Measurements from ENCODE around the gene FAM171A1.
"Not testable (repeated sequence)": the region's sequence is repeated elsewhere in the genome, so short reads cannot be mapped to it uniquely, and the experiment has no call there.

Gene FAM171A1

DNA sequence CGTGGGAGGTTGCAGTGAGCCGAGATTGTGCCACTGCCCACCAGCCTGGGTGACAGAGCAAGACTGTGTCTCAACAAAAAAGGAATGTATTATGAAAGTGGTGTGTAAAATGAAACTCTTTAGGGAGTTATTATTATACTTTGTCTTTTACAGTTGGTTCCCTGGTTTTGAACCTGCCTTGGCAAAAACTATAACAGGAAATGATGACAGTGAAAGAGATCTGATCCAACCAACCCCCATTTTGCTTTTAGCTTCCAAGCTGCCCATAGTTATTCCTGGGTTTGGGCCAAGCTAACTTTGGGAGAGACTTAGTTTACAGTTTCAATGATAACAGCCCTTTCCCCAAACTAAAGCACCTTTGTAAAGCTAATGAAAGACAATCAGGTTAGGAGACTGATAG is 168.4 kb downstream of the FAM171A1 start:
- Histone ChIP-seq H2AFZ (ENCODE audit: low read depth) (no peak overlapping the region), H3K4me2 (no peak overlapping the region), H3K36me3 (ENCODE audit: insufficient read depth) (no peaks in the 10 kb centered on the region), H3K79me2 (ENCODE audit: insufficient read depth, low read depth) (no peaks in the 10 kb centered on the region), H3K27ac (no peak overlapping the region), H3K27me3 (ENCODE audit: insufficient read depth, low read depth) (no peaks in the 10 kb centered on the region), H4K20me1 (ENCODE audit: insufficient read depth) (no peaks in the 10 kb centered on the region), H3K9ac (no peak overlapping the region), H3K4me1 (ENCODE audit: low read depth, poor library complexity, severe bottlenecking) (peaks cover 12% of the 10 kb centered on the region), H3K4me3 (IDR thresholded peaks at IDR 0.05; ENCODE audit: insufficient read depth, low read depth, low read length) (no peak overlapping the region)
- no peak for TF ChIP-seq CTCF (conservative IDR thresholded peaks at IDR 0.05; ENCODE audit: low read depth, low read length)

DNA sequence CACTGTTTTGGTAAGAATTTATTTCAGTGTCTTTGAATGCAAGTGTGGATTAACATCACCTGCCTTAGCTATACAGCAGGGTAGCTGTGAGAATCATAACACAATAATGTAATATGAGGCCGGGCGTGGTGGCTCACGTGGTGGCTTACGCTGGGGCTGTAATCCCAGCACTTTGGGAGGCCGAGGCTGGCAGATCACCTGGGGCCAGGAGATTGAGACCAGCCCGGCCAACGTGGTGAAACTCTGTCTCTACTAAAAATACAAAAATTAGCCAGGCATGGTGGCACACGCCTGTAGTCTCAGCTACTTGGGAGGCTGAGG is 168.8 kb downstream of the FAM171A1 start:
- not testable (repeated sequence) for H3K79me2 ChIP-seq (ENCODE audit: insufficient read depth, low read depth); H3K4me1 ChIP-seq (ENCODE audit: low read depth, poor library complexity, severe bottlenecking); H3K9ac ChIP-seq; H3K27ac ChIP-seq; H3K36me3 ChIP-seq (ENCODE audit: insufficient read depth); H4K20me1 ChIP-seq (ENCODE audit: insufficient read depth); H2AFZ ChIP-seq (ENCODE audit: low read depth); H3K4me3 ChIP-seq (IDR thresholded peaks at IDR 0.05; ENCODE audit: insufficient read depth, low read depth, low read length); H3K4me2 ChIP-seq; H3K27me3 ChIP-seq (ENCODE audit: insufficient read depth, low read depth)

DNA sequence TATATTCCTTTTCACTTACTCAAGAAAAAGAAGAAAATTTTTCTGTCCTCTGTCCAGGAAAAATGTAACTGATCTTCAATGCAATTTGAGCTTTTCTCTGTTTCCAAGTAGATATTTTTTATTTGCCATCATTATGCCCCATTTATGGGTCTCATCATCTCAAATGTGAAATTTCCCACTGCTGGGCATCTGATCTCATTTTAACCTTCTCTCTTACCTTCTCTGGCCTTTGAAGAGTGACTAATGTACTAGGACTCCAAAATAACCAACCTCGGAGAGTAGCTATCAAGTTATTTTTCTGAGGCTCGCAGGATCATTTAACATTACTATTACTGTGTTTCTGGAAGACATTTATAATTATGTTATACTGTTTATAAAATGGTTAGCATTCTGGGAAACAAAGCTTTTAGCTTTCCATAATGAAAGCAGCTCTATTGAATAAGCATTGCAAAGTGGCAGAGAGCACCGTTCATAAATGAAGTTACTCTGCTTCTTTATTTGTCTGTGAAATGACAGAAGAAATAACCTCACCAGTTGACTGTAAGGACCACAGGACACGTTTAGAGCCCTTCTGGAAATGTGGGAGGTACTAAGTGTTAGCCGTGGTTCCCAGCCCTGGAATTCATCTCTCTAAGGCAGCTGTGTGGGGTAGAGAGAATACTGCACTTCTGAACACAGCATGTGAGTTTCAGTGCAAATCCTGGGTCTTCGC is 169.3 kb downstream of the FAM171A1 start:
- TF ChIP-seq CTCF (conservative IDR thresholded peaks at IDR 0.05; ENCODE audit: low read depth, low read length), result no peak
- Histone ChIP-seq H2AFZ (ENCODE audit: low read depth) (no peak overlapping the region), H3K36me3 (ENCODE audit: insufficient read depth) (no peaks in the 10 kb centered on the region), H3K27me3 (ENCODE audit: insufficient read depth, low read depth) (no peaks in the 10 kb centered on the region), H3K4me3 (IDR thresholded peaks at IDR 0.05; ENCODE audit: insufficient read depth, low read depth, low read length) (no peak overlapping the region), H4K20me1 (ENCODE audit: insufficient read depth) (no peaks in the 10 kb centered on the region), H3K79me2 (ENCODE audit: insufficient read depth, low read depth) (no peaks in the 10 kb centered on the region), H3K4me2 (no peak overlapping the region), H3K4me1 (ENCODE audit: low read depth, poor library complexity, severe bottlenecking) (peaks cover 7% of the 10 kb centered on the region), H3K27ac (no peak overlapping the region), H3K9ac (no peak overlapping the region)

DNA sequence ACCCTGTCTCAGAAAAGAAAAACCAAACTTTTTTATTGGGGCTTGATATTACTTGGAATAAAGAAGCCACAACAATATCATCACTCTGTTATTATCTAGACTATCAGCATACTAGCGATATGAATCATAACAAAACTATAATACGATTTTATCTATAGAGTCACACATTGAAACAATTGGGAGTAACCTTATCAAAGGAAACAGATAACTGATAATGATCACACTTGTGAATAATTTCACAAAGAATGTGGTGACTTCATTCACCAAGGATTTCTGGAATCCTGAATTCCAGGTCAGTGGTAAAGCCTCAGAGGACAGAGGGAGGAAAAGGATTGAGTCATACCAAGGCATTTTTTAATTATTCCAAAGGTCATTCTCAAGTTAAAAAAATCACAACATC is 170.5 kb downstream of the FAM171A1 start:
- Histone ChIP-seq H3K79me2 (ENCODE audit: insufficient read depth, low read depth) (no peaks in the 10 kb centered on the region), H3K9ac (no peak overlapping the region), H3K27ac (no peak overlapping the region), H3K4me1 (ENCODE audit: low read depth, poor library complexity, severe bottlenecking) (peaks cover 7% of the 10 kb centered on the region), H3K27me3 (ENCODE audit: insufficient read depth, low read depth) (no peaks in the 10 kb centered on the region), H3K36me3 (ENCODE audit: insufficient read depth) (no peaks in the 10 kb centered on the region), H3K4me2 (no peak overlapping the region), H2AFZ (ENCODE audit: low read depth) (no peak overlapping the region), H4K20me1 (ENCODE audit: insufficient read depth) (no peaks in the 10 kb centered on the region), H3K4me3 (IDR thresholded peaks at IDR 0.05; ENCODE audit: insufficient read depth, low read depth, low read length) (no peak overlapping the region)
- TF ChIP-seq CTCF (conservative IDR thresholded peaks at IDR 0.05; ENCODE audit: low read depth, low read length), result no peak

DNA sequence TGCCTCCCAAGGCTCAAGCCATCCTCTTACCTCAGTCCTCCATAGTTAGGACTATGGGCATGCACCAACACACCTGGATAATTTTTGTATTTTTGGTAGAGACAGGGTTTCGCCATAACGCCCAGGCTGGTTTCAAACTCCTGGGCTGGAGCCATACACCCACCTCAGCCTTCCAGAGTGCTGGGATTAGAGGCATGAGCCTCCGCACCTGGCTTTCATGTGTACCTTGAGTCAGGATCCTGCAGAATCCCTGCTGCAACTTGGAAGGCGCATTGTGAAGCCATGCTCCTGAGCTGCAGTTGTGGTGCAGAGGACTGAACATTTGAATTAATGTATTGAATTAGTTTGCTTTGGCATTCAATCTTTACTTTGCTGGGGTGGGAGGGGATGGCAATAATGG is 173.2 kb downstream of the FAM171A1 start:
- no peaks in the 10 kb centered on the region for H3K27me3 ChIP-seq (ENCODE audit: insufficient read depth, low read depth)
- no peak overlapping the region for H3K4me3 ChIP-seq (IDR thresholded peaks at IDR 0.05; ENCODE audit: insufficient read depth, low read depth, low read length)
- no peak for TF ChIP-seq CTCF (conservative IDR thresholded peaks at IDR 0.05; ENCODE audit: low read depth, low read length)
- no peaks in the 10 kb centered on the region for H4K20me1 ChIP-seq (ENCODE audit: insufficient read depth)
- peaks cover 3% of the 10 kb centered on the region for H3K4me1 ChIP-seq (ENCODE audit: low read depth, poor library complexity, severe bottlenecking)
- H3K36me3 ChIP-seq (ENCODE audit: insufficient read depth), result no peaks in the 10 kb centered on the region
- no peak overlapping the region for H3K27ac ChIP-seq
- no peak overlapping the region for H3K9ac ChIP-seq
- H2AFZ ChIP-seq (ENCODE audit: low read depth), result no peak overlapping the region
- H3K4me2 ChIP-seq, result no peak overlapping the region
- no peaks in the 10 kb centered on the region for H3K79me2 ChIP-seq (ENCODE audit: insufficient read depth, low read depth)

Data from KMS-11 (cell line).